H1 (cell line): Measurements from ENCODE around the gene SLC48A1. TPM values are rescaled to one million over a fixed set of nuclear protein-coding genes. Genes with fewer than 3 reads are reported as not detected.

ENCODE experiments used
- CTCF ChIA-PET: fragments of 300-600 bp; sonication (Branson Sonifier 250); formaldehyde crosslinking; loops from one replicate; lab custom pipeline; 2021; ENCODE audit not compliant: partially characterized antibody; lab: Charles Lee
- POLR2A ChIA-PET: fragments of 300-600 bp; sonication (Branson Sonifier 250); formaldehyde crosslinking; loops from one replicate; lab custom pipeline; 2021; ENCODE audit warnings: inconsistent platforms; ENCODE audit not compliant: partially characterized antibody; lab: Charles Lee
- DNase-seq, 2 experiments: peaks; one replicate each; pipeline versions ENCODE4 v3.0.0 to v3.0.0-alpha.2; 2010 to 2022; ENCODE audit warnings: low spot score in 2 of 2, low read depth in 1 of 2, mixed read lengths in 1 of 2
- FAIRE-seq: peaks from 2 replicates; lab custom pipeline; 2011; peaks lifted over from hg19 to GRCh38; lab: Jason Lieb, UNC
- H2AFZ ChIP-seq: 2 replicates; pipeline ENCODE4 v1.8.1; 2012; ENCODE audit warnings: low read length, inconsistent platforms
- H2AK5ac ChIP-seq: 2 replicates; pipeline ENCODE4 v1.6.1; 2013; ENCODE audit warnings: low read depth, low read length
- H2BK120ac ChIP-seq: replicated peaks from 2 replicates; pipeline ENCODE3; 2013; ENCODE audit warnings: low read depth, low read length, inconsistent platforms
- H2BK12ac ChIP-seq: 2 replicates; pipeline ENCODE4 v1.6.1; 2013; ENCODE audit warnings: low read depth, low read length
- H2BK15ac ChIP-seq: 2 replicates; pipeline ENCODE4 v1.6.1; 2013; ENCODE audit warnings: low read length
- H2BK20ac ChIP-seq: 2 replicates; pipeline ENCODE4 v1.6.1; 2013; ENCODE audit warnings: low read length
- H2BK5ac ChIP-seq: 2 replicates; pipeline ENCODE4 v1.6.1; 2013; ENCODE audit warnings: low read depth, low read length
- H3K14ac ChIP-seq: 2 replicates; pipeline ENCODE4 v1.6.1; 2013; ENCODE audit warnings: inconsistent platforms; ENCODE audit not compliant: insufficient read length
- H3K18ac ChIP-seq: 2 replicates; pipeline ENCODE4 v1.6.1; 2013; ENCODE audit warnings: low read length; ENCODE audit errors: extremely low read depth
- H3K23ac ChIP-seq: 2 replicates; pipeline ENCODE4 v1.6.1; 2013; ENCODE audit warnings: inconsistent platforms; ENCODE audit not compliant: insufficient read length
- H3K23me2 ChIP-seq: 2 replicates; pipeline ENCODE4 v1.6.1; 2013; ENCODE audit warnings: low read depth, low read length
- H3K27ac ChIP-seq: 2 replicates; pipeline ENCODE4 v1.6.1; 2011; ENCODE audit warnings: low read depth, low read length, inconsistent platforms
- H3K27me3 ChIP-seq, 4 experiments: replicated peaks in 1 of 4; 1 replicate in 1 of 4; 2 replicates in 3 of 4; pipeline versions ENCODE4 v1.6.1 to v1.8.1; 2011 to 2013; ENCODE audit warnings: low read length in 3 of 4, mild to moderate bottlenecking in 3 of 4, inconsistent platforms in 2 of 4, mixed read lengths in 2 of 4, moderate library complexity in 1 of 4; ENCODE audit not compliant: control insufficient read depth in 3 of 4, insufficient read depth in 3 of 4; ENCODE audit errors: extremely low read depth in 1 of 4
- H3K36me3 ChIP-seq, 4 experiments: 2 replicates each; pipeline versions ENCODE4 v1.6.1 to v1.8.1; 2011 to 2013; ENCODE audit warnings: mild to moderate bottlenecking in 4 of 4, low read length in 3 of 4, moderate library complexity in 2 of 4, control low read depth in 1 of 4, inconsistent platforms in 1 of 4; ENCODE audit not compliant: insufficient read depth in 4 of 4, control insufficient read depth in 2 of 4
- H3K4ac ChIP-seq: replicated peaks from 2 replicates; pipeline ENCODE3; 2013; ENCODE audit warnings: low read length, low read depth, mixed read lengths, inconsistent platforms; ENCODE audit not compliant: insufficient read length
- H3K4me1 ChIP-seq, 4 experiments: replicated peaks in 1 of 4; 1 replicate in 1 of 4; 2 replicates in 3 of 4; pipeline versions ENCODE4 v1.6.1 to v1.8.1; 2011 to 2013; ENCODE audit warnings: low read length in 3 of 4, inconsistent platforms in 2 of 4, mixed read lengths in 1 of 4; ENCODE audit not compliant: insufficient read depth in 4 of 4, control insufficient read depth in 3 of 4
- H3K4me2 ChIP-seq, 2 experiments: 2 replicates each; pipeline versions ENCODE4 v1.6.1 to v1.8.1; 2011 to 2013; ENCODE audit warnings: low read depth in 2 of 2, low read length in 2 of 2, control low read depth in 1 of 2, inconsistent platforms in 1 of 2, mild to moderate bottlenecking in 1 of 2; ENCODE audit not compliant: insufficient read depth in 1 of 2
- H3K4me3 ChIP-seq, 4 experiments: fragments of 200-600, 300-600 bp in 1 of 4; sonication (generic), shearing (Covaris generic), sonication (Bioruptor Twin) in 1 of 4; 2 replicates each; pipeline versions ENCODE4 v1.5.1 to v1.8.1; 2011 to 2016; ENCODE audit warnings: low read length in 4 of 4, low read depth in 3 of 4, control low read depth in 2 of 4, inconsistent platforms in 2 of 4, mild to moderate bottlenecking in 2 of 4, mixed read lengths in 1 of 4, moderate library complexity in 1 of 4; ENCODE audit not compliant: insufficient read depth in 2 of 4; ENCODE audit errors: extremely low read depth in 1 of 4
- H3K56ac ChIP-seq: replicated peaks from 2 replicates; pipeline ENCODE3; 2013; ENCODE audit warnings: low read depth, mild to moderate bottlenecking, mixed read lengths, low read length, inconsistent platforms; ENCODE audit not compliant: insufficient read length
- H3K79me1 ChIP-seq: 2 replicates; pipeline ENCODE4 v1.6.1; 2013; ENCODE audit warnings: low read depth, low read length, control low read depth
- H3K79me2 ChIP-seq, 2 experiments: 2 replicates each; pipeline versions ENCODE4 v1.6.1 to v1.8.1; 2012 to 2013; ENCODE audit warnings: low read length in 2 of 2, mild to moderate bottlenecking in 2 of 2, inconsistent platforms in 1 of 2; ENCODE audit not compliant: insufficient read depth in 2 of 2, control insufficient read depth in 1 of 2
- H3K9ac ChIP-seq, 4 experiments: replicated peaks in 1 of 4; 1 replicate in 1 of 4; 2 replicates in 3 of 4; pipeline versions ENCODE4 v1.6.1 to v1.8.1; 2011 to 2013; ENCODE audit warnings: low read depth in 3 of 4, low read length in 3 of 4, control low read depth in 2 of 4, mild to moderate bottlenecking in 2 of 4, moderate library complexity in 2 of 4, inconsistent platforms in 1 of 4; ENCODE audit errors: extremely low read depth in 1 of 4
- H3K9me3 ChIP-seq, 2 experiments: 2 replicates each; pipeline versions ENCODE4 v1.6.1 to v1.8.1; 2012 to 2013; ENCODE audit warnings: mild to moderate bottlenecking in 2 of 2, moderate library complexity in 2 of 2, control low read depth in 1 of 2, inconsistent platforms in 1 of 2, low read depth in 1 of 2, low read length in 1 of 2, mixed read lengths in 1 of 2; ENCODE audit not compliant: insufficient read depth in 2 of 2
- H4K20me1 ChIP-seq, 2 experiments: replicated peaks in 1 of 2; 2 replicates each; pipeline versions ENCODE3 to v1.8.1; 2011 to 2013; ENCODE audit warnings: inconsistent platforms in 2 of 2, low read length in 2 of 2, mild to moderate bottlenecking in 1 of 2; ENCODE audit not compliant: insufficient read depth in 2 of 2, control insufficient read depth in 1 of 2
- H4K5ac ChIP-seq: 2 replicates; pipeline ENCODE4 v1.6.1; 2013; ENCODE audit warnings: low read length, low read depth, mixed read lengths, inconsistent platforms; ENCODE audit not compliant: insufficient read length
- H4K8ac ChIP-seq: 2 replicates; pipeline ENCODE4 v1.8.0; 2013; ENCODE audit warnings: mild to moderate bottlenecking, moderate library complexity, low read length, inconsistent platforms; ENCODE audit not compliant: insufficient read depth; ENCODE audit errors: extremely low read depth
- H4K91ac ChIP-seq: replicated peaks from 2 replicates; pipeline ENCODE3; 2013; ENCODE audit warnings: low read length, mixed read lengths, inconsistent platforms; ENCODE audit not compliant: insufficient read length
- BCL11A ChIP-seq, 2 experiments: IDR thresholded peaks; one replicate each; pipeline ENCODE4 v1.6.1; 2011; ENCODE audit warnings: low read depth in 2 of 2, low read length in 2 of 2, mild to moderate bottlenecking in 2 of 2
- CHD1 ChIP-seq: IDR thresholded peaks from 2 replicates; pipeline ENCODE4 v1.6.1; 2012; ENCODE audit warnings: low read depth, low read length, improper control_type of control experiment
- GTF2F1 ChIP-seq: IDR thresholded peaks from 2 replicates; pipeline ENCODE4 v1.6.1; 2012; ENCODE audit warnings: low read depth, low read length, improper control_type of control experiment, borderline replicate concordance
- MAFK ChIP-seq: IDR thresholded peaks from 2 replicates; pipeline ENCODE4 v1.6.1; 2012; ENCODE audit warnings: low read depth, mild to moderate bottlenecking, improper control_type of control experiment, low read length
- NANOG ChIP-seq: IDR thresholded peaks from 2 replicates; pipeline ENCODE4 v1.6.1; 2011; ENCODE audit warnings: low read length, low read depth, mild to moderate bottlenecking, inconsistent platforms; ENCODE audit not compliant: insufficient read depth, poor library complexity, severe bottlenecking
- SAP30 ChIP-seq: fragments of 300-600 bp; sonication (generic); IDR thresholded peaks from 2 replicates; pipeline ENCODE4 v1.7.1; 2012; ENCODE audit warnings: low read length, moderate library complexity, mild to moderate bottlenecking, inconsistent platforms; ENCODE audit not compliant: insufficient read depth, insufficient replicate concordance
- WGBS, 2 experiments: shearing (Covaris generic) in 1 of 2; methylation state at CpG; one replicate each; pipeline versions ENCODE4 v1.1.6 to v1.1.7; 2013 to 2015; ENCODE audit warnings: low lambda C conversion rate in 2 of 2, mixed read lengths in 2 of 2, inconsistent platforms in 1 of 2, low coverage in 1 of 2, missing lambda C conversion rate in 1 of 2; ENCODE audit not compliant: insufficient replicate concordance in 2 of 2, insufficient coverage in 1 of 2, insufficient read length in 1 of 2; ENCODE audit errors: extremely low coverage in 1 of 2, missing lambda C conversion rate in 1 of 2; 5-methylcytosine and 5-hydroxymethylcytosine counted together
- polyA plus RNA-seq, 7 experiments: library from polyadenylated mRNA; depleted of rRNA in 3 of 7; stranded (reverse) in 5 of 7; unstranded in 2 of 7; fragments of >200 nt in 5 of 7; fragments of 200-250 nt in 2 of 7; gene quantifications; 1 replicate in 5 of 7; 2 replicates in 1 of 7; 4 replicates in 1 of 7; pipeline versions ENCODE4 v1.2.1 to v1.2.3, GENCODE V29; 2011 to 2013; ENCODE audit warnings: missing spikeins in 2 of 7, mixed read lengths in 2 of 7
- total RNA-seq: library from RNA; stranded (reverse); fragmentation: NEBNext Ultra II Directional; extraction: Animal tissue kit (Norgen Biotek cat#: 25700); gene quantifications from 2 replicates; pipeline ENCODE4 v1.2.1, GENCODE V29; 2021

Gene SLC48A1
- total and polyA plus RNA-seq, 2 of the 8 experiments (the other 6 are each of a cell fraction or from before 2014, with no cell fraction given): 9.5 to 14.1 TPM

DNA sequence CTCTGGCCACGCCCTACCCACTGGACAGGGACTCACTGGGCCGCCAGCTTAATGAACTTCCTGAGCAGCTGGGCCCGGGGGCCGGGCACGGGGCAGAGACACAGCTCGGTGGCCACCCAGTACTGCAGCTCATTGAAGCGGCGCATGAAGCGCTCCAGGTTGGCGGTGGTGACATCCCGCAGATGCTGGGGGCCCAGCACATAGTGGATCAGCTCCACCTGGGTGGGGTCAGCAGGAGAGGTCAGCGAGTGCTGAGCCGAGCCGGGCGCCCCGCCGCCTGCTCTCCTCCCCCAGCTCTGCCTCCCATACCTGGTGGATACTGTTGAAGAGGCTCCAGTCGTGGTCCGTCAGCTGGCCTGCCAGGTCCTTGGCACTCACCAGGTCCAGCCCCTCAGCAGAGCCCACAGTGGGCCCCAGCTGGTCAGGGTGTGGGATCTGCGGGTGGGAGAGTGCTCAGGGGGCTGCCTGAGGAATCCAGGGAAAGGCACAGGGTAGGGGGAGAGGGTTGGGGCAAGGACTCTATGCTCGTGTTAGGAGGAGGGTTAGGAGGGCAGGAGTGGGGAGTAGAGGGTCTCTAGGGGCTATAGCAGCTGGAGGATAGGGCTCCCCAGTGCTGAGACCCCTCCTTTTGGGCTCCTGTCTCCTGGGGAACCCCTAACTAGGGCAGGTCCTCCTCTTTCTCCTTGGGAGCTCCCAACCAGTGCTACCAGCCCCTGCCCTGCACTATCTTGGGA, 32.3 kb upstream of the SLC48A1 start:
- Histone ChIP-seq H3K23ac (no peak overlapping the region), H3K9ac (no peak overlapping the region)
- POLR2A ChIA-PET: interaction anchor here (0.9 to 7.4 kb wide), 12 partner anchors 11 to 40 kb away, joined by 3 to 79 read pairs (median 4); partner anchors contain the start of gene SLC48A1

More for the DNA sequence above, 32.3 kb upstream of the SLC48A1 start:
- peak overlapping the region; percentile 59 for H4K91ac ChIP-seq
- H2AK5ac ChIP-seq: no peak overlapping the region
- peaks cover 0 to 10% (median 4%) of the 10 kb centered on the region in 4 experiments; a peak in 4 of 7 replicates for H3K4me1 ChIP-seq
- CTCF ChIA-PET: interaction anchor here (0.8 to 64.6 kb wide), 12 partner anchors 5 to 128 kb away, joined by 3 to 2442 read pairs (median 58); partner anchors contain the start of genes ENDOU, HDAC7, RAPGEF3 and SLC48A1
- H3K4me2 ChIP-seq: 0 out of 4 replicates have a peak overlapping the region, but pooled peaks of 1 of the 2 experiments have one; percentile 4
- no peak overlapping the region for H2BK20ac ChIP-seq
- H3K79me2 ChIP-seq: no peaks in the 10 kb centered on the region
- H4K20me1 ChIP-seq: no peaks in the 10 kb centered on the region
- H3K56ac ChIP-seq: no peak overlapping the region
- H3K27me3 ChIP-seq: no peaks in the 10 kb centered on the region; a peak in 1 of 7 replicates
- DNase-seq (no peak), FAIRE-seq (no peak)
- H3K36me3 ChIP-seq: no peaks in the 10 kb centered on the region
- H3K9me3 ChIP-seq: no peaks in the 10 kb centered on the region
- 91% methylated on average over 20 of the region's 21 CpGs; no CpG with 5 or more reads in 1 of the 2 experiments for WGBS, 2 experiments
- no peaks in the 10 kb centered on the region; the same call in 1 of the 2 replicates for H3K23me2 ChIP-seq
- no peaks in the 10 kb centered on the region for H3K79me1 ChIP-seq
- no peak overlapping the region for H2AFZ ChIP-seq
- peak overlapping the region; percentile 19; the same call in 1 of the 2 replicates for H3K27ac ChIP-seq
- H3K18ac ChIP-seq: no peak overlapping the region
- no peak overlapping the region for H2BK12ac ChIP-seq
- peak overlapping the region; percentile 62 for H4K8ac ChIP-seq
- H2BK15ac ChIP-seq: no peak overlapping the region
- H3K4ac ChIP-seq: no peak overlapping the region
- no peak overlapping the region for H2BK5ac ChIP-seq
- no peak overlapping the region for H3K4me3 ChIP-seq
- no peak overlapping the region for H2BK120ac ChIP-seq
- no peak overlapping the region for H4K5ac ChIP-seq
- H3K14ac ChIP-seq: no peak overlapping the region
- TF ChIP-seq SAP30 (no peak), GTF2F1 (no peak), BCL11A (IDR thresholded peaks at IDR 0.05; ENCODE audit: low read depth in 2 of 2, low read length in 2 of 2) (no peak), NANOG (no peak), CHD1 (no peak), MAFK (no peak)
